GM15510 (cell line): ENCODE measurements around the gene NEDD9.

Experiments
- POLR2A ChIP-seq: IDR thresholded peaks from 3 replicates; pipeline ENCODE4 v1.6.1; 2011; ENCODE audit warnings: borderline replicate concordance; ENCODE audit not compliant: insufficient read length; ENCODE audit errors: extremely low read depth

The NEDD9 gene

GRCh38 chr6:11218538-11219399 is 13.7 kb downstream of the NEDD9 start:
- no peak for TF ChIP-seq POLR2A

- TF ChIP-seq POLR2A: no peak
Measured at GRCh38 chr6:11218102-11218442, 14.4 kb downstream of the NEDD9 start.

- TF ChIP-seq POLR2A: no peak
Measured at GRCh38 chr6:11217360-11218101, 14.9 kb downstream of the NEDD9 start.

- no peak for TF ChIP-seq POLR2A
Measured at GRCh38 chr6:11215773-11216172, 16.7 kb downstream of the NEDD9 start.

- no peak for TF ChIP-seq POLR2A
Measured at GRCh38 chr6:11214901-11215300, 17.6 kb downstream of the NEDD9 start.

DNA sequence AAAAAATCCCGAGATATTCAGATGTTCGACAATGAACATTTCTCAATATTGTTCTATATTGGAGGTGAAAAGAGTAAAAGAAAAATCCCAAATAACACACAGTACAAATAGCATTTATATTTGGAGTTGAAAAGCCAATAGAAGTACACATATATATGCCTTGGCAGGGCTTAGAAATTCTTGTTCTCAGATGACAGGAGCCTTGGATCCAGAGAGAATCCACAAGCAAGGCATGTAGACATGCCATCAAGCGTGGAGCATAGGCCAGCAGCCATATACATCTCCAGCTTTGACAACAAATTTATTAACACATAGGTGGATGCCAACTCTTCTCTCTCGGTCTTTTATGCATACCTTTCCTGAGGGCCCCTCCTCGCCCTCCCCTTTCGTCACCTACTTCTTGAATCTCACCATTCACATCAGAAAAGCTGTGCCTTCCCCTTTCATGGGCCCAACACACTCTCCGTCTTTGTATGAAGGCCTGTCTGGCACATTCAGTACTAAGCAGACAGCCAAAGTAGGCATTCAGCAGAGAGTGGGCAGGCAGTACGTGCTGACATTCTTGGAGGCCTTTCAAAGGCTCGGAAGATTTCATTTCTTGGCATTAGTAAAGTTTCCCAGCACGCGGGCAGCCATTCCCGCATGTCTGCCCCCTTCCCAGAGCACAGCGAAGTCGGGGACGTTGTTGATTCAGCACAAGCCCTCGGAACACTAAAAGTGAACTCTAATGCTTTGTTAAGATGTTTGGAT is 18.2 kb downstream of the NEDD9 start:
- TF ChIP-seq POLR2A: no peak

DNA sequence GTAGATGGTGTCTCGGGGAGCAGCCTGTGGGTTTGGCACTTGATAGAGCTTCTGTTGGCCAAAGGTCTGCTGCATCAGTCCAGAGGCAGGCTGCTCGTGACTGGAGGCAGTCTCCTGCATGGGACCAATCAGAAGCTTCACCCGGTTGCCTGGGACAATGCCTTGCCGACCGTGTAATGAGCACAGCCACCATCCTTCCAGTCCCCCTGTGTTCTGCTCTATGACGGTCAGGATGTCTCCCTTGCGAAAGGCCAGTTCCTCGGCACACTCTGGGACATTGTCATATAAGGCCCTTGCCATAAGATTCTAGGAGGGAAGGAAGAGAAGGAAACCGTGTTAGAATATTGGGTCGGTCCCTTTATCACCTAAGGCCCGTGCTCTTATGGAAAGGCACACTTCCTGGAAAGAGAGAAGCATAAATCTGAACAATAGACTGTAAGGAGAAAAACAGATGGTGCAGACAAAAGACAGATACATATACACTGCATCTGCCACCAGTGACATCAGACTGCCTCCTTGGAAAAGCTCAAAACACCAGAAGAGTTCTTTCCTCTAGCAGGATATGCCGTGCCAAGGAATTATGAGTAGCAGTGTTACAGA is 18.9 kb downstream of the NEDD9 start:
- no peak for TF ChIP-seq POLR2A

DNA sequence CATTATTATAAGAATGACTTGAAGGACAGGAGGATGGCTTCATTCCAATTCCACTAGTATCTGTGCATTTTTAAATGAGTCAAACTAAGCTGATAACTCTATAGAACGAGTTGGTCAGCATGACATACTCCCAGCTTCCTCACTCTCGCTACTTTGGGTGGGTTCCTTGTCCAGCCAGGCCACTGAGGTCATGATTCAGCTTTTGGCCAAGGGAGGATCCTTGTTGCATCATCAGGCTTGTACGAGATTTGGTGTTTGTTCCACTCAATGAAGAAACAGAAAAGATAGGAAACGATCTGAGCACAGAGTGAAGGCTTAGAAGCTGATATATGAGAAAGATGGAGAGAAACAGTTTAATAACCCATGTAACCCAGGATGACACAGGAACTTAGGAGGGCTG is 19.8 kb downstream of the NEDD9 start:
- no peak for TF ChIP-seq POLR2A

DNA sequence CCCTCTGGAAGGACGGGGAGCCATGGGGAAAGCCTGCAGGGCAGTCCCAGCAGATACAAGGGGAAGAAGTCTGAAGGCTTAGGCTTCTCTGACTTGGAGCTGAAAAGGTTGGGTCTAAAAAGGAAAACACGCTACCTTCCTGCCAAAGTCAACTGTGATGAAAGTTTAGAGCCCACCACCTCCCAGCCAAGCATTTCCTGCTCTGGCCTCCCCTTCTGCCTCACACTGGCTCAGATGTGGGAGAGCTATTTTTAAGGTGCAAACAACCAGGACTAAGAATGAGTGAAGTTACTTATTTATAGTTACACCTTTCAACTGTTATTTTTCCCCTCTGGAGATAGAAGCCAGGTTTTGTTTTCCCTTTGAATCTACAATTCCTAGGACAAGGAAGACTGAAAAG is 21.2 kb downstream of the NEDD9 start:
- no peak for TF ChIP-seq POLR2A

DNA sequence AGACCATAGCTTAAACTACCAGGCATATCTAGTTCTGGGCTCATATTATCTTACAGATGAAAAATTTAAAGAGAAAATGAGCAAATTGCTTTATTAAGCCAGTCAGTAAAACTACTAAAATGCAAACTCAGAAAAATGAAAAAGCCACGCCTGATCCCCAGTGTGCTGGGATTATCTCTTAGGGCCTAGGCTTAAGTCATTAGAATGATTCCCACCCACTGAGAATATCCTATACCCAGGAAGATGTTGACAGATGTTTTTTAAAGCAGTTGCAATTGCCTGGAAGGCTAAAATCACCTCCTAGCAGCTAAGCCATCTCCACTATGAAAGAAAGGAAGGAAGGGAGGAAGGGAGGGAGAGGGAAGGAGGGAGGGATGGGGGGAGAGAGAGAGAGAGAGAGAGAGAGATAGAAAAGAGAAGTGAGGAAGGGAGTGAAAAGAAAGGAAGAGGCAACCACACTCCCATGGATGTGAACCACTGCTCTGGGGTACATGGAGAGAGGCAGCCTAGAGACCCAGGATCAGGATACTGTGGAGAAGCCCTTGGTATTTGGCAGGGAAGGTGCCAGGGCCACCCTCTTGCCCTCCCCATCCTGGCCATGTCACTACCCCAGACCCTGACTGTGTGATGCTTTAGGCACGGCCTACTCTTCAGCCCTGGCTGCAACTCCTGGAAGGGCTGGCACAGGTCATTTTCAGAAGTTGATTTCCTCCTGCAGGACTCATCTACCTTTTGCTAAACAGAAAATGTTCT is 21.9 kb downstream of the NEDD9 start:
- TF ChIP-seq POLR2A: no peak

GRCh38 chr6:11209906-11210305 is 22.6 kb downstream of the NEDD9 start:
- TF ChIP-seq POLR2A: no peak

DNA sequence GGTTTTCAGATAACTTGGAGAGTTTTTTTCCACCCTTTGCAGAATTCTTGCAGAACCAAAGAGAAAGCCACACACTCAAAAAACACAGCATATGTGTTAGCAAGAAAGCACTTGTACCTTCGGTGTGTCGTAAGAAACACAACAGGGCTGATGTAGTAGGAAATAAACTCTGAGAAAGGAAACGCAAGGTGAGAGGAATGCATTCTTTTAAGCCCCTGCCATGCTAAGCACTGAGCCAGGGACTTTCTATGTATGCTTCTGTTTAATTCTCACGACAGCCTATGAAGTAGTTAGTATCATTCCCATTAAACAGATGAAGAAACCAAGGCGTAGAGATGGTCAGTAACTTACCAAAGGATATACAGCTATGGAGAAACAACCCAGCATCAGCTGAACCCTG is 23.1 kb downstream of the NEDD9 start:
- TF ChIP-seq POLR2A: no peak

DNA sequence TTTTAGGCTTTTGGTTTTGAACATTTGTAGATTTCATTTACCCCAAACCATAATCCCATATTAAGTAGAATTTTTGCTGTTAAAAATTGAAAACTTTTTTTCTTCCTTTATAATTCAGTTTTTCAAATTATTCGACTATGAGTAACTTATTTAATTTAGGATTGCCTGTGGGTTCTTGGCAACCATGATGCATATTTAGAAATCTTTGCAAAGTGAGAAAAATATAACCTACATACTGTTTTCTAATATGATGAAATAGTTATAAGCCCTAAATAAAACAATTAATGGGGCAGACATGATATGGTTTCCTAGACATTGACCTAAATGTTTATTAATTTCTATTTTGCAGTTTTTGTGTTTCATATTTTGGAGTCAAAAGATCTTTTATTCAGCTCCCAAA is 23.6 kb downstream of the NEDD9 start:
- no peak for TF ChIP-seq POLR2A

GRCh38 chr6:11208267-11208666 is 24.2 kb downstream of the NEDD9 start:
- TF ChIP-seq POLR2A: no peak
